ENCODE data around the gene SUGP1. TPM values are rescaled to one million over a fixed set of nuclear protein-coding genes. Genes with fewer than 3 reads are reported as not detected.

Gene SUGP1
- total RNA-seq, 8 experiments from 2014 or later, result 27.6 to 66.0 (median 42.5) TPM

DNA sequence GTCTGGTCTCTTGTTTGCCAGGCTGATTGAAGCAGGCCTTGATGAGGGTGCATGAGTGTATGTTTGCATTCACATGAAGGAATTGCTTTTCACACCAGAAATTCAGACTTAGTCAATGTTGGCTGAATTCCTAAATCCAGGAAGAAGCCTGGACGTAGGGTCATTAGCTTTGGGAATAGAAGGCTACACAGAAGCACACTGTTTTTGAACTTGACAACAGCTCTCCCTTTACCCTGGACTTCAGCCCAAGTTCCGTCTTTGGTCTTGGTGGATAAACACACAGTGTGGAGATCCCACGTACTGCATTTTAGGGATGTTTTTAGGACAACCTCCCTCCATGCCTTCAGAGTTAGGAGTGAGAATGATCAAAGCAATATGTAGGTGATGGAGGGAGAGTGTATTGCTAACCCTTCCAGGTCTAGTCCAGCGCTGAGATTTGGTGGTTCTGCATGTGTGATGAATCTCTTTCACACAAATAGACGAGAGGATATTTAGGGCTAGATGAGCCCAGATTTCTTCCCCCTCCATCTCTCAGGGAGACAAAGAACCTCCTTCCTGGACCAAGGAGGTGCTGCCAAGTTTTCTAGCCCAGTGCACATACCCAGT is 70.0 kb downstream of the SUGP1 start:
- in situ Hi-C loops (cut with MboI; ENCODE audit: low pct_unique_long_range_greater_than_20kb in 2 of 9, low sequenced_read_pairs in 9 of 9, unreplicated experiment in 9 of 9), result no loop called here
- Histone ChIP-seq H3K4me1 (replicated peaks in 1 of 2) (no peaks in the 10 kb centered on the region), H3K27ac (no peak overlapping the region), H3K4me3 (no peak overlapping the region)
- no peak for ATAC-seq (replicated peaks in 6 of 8)
- 0 to 74% (median 52%) methylated on average over 2 to 5 of the region's 5 CpGs; no CpG with 5 or more reads in 2 of the 10 experiments for WGBS, 10 experiments

DNA sequence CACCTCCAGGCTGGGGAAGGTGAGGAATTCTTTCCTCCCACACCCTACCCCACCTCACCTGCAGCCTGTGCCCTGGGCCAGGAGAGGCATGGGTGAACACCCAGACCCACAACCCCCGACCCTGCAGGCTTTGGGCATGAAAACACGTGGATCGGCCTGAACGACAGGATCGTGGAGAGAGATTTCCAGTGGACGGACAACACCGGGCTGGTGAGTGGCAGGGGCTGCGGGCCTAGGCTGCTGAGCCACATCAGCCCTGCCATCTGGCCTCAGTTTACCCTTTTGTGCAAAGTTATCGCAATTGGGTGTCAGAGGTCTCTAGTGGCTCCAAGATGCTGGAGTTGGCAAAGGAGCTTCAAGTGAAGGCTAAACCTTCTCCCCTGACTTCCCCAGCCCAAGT is 79.8 kb downstream of the SUGP1 start:
- no peaks in the 10 kb centered on the region for H3K4me1 ChIP-seq (replicated peaks in 1 of 2)
- 52 to 95% (median 58%) methylated on average over 4 to 6 of the region's 9 CpGs; no CpG with 5 or more reads in 7 of the 10 experiments for WGBS, 10 experiments
- ATAC-seq (replicated peaks in 6 of 8), result no peak
- H3K4me3 ChIP-seq, result no peak overlapping the region
- H3K27ac ChIP-seq, result no peak overlapping the region
- in situ Hi-C loops (cut with MboI; ENCODE audit: low pct_unique_long_range_greater_than_20kb in 2 of 9, low sequenced_read_pairs in 9 of 9, unreplicated experiment in 9 of 9), result no loop called here

DNA sequence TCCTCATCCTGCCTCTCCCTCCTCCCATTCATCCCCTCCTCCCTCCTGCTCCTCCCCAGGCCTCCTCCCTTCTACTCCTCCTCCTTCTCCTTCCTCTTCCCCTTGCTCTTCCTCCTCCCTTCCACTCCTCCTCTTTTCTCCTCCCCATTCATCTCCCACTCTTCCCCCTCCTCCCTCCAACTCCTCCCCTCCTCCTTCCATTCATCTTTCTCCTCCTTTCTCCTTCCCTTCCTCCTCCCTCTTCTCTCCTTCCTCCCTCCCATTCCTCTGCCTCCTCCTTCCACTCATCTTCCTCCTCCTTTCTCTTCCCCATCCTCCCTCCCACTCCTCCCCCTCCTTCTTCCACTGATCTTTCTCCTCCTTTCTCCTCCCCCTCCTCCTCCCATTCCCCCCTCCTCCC is 80.6 kb downstream of the SUGP1 start:
- H3K4me1 ChIP-seq (replicated peaks in 1 of 2), result no peaks in the 10 kb centered on the region
- no peak for ATAC-seq (replicated peaks in 6 of 8)
- H3K4me3 ChIP-seq, result no peak overlapping the region
- in situ Hi-C loops (cut with MboI; ENCODE audit: low pct_unique_long_range_greater_than_20kb in 2 of 9, low sequenced_read_pairs in 9 of 9, unreplicated experiment in 9 of 9), result no loop called here
- no peak overlapping the region for H3K27ac ChIP-seq

GRCh38 chr19:19238126-19238894 is 82.0 kb downstream of the SUGP1 start:
- Histone ChIP-seq H3K4me1 (replicated peaks in 1 of 2) (no peaks in the 10 kb centered on the region), H3K4me3 (no peak overlapping the region), H3K27ac (no peak overlapping the region)
- no peak for ATAC-seq (replicated peaks in 6 of 8)
- WGBS, 10 experiments, result 80 to 100% (median 82%) methylated on average over 1 to 8 of the region's 18 CpGs; no CpG with 5 or more reads in 5 of the 10 experiments
- in situ Hi-C loops (cut with MboI; ENCODE audit: low pct_unique_long_range_greater_than_20kb in 2 of 9, low sequenced_read_pairs in 9 of 9, unreplicated experiment in 9 of 9), result no loop called here

GRCh38 chr19:19236173-19236572 is 84.1 kb downstream of the SUGP1 start:
- Histone ChIP-seq H3K27ac (no peak overlapping the region), H3K4me3 (no peak overlapping the region), H3K4me1 (replicated peaks in 1 of 2) (no peaks in the 10 kb centered on the region)
- in situ Hi-C loops (cut with MboI; ENCODE audit: low pct_unique_long_range_greater_than_20kb in 2 of 9, low sequenced_read_pairs in 9 of 9, unreplicated experiment in 9 of 9), result no loop called here
- ATAC-seq (replicated peaks in 6 of 8), result no peak

- H3K27ac ChIP-seq, result no peak overlapping the region
- no peaks in the 10 kb centered on the region for H3K4me1 ChIP-seq (replicated peaks in 1 of 2)
- 20 to 100% (median 60%) methylated on average over 1 to 2 of the region's 2 CpGs; no CpG with 5 or more reads in 5 of the 10 experiments for WGBS, 10 experiments
- H3K4me3 ChIP-seq, result no peak overlapping the region
- in situ Hi-C loops (cut with MboI; ENCODE audit: low pct_unique_long_range_greater_than_20kb in 2 of 9, low sequenced_read_pairs in 9 of 9, unreplicated experiment in 9 of 9), result no loop called here
- no peak for ATAC-seq (replicated peaks in 6 of 8)
These were observed 86.0 kb downstream of the SUGP1 start for GRCh38 chr19:19234220-19234816.

- H3K4me3 ChIP-seq, result no peak overlapping the region
- no peak for ATAC-seq (replicated peaks in 6 of 8)
- in situ Hi-C loops (cut with MboI; ENCODE audit: low pct_unique_long_range_greater_than_20kb in 2 of 9, low sequenced_read_pairs in 9 of 9, unreplicated experiment in 9 of 9), result no loop called here
- 0 to 89% (median 45%) methylated on average over 2 to 10 of the region's 19 CpGs; no CpG with 5 or more reads in 1 of the 10 experiments for WGBS, 10 experiments
- H3K4me1 ChIP-seq (replicated peaks in 1 of 2), result no peaks in the 10 kb centered on the region
- H3K27ac ChIP-seq, result no peak overlapping the region
These were observed 88.0 kb downstream of the SUGP1 start for GRCh38 chr19:19232261-19232721.

DNA sequence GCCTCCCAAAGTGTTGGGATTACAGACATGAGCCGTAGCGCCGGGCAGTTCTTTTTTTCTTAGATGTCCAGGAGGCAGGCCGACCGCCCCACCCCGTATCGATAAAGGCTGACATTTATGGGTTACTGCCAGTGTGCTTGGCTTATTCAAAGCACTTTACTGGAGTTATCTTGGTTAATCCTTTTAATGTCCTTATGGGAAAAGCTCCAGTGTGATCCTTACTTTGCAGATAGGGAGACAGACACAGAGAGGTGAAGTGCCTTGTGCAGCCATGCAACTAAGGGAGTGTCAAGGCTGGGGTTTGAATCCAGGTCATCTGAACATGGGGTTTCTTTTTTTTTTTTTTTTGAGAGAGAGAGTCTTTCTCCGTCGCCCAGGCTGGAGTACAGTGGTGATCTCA is 89.3 kb downstream of the SUGP1 start:
- WGBS, 10 experiments, result 88 to 100% (median 90%) methylated on average over 1 to 9 of the region's 9 CpGs; no CpG with 5 or more reads in 4 of the 10 experiments
- Histone ChIP-seq H3K4me3 (no peak overlapping the region), H3K27ac (no peak overlapping the region), H3K4me1 (replicated peaks in 1 of 2) (no peaks in the 10 kb centered on the region)
- no peak for ATAC-seq (replicated peaks in 6 of 8)
- in situ Hi-C loops (cut with MboI; ENCODE audit: low pct_unique_long_range_greater_than_20kb in 2 of 9, low sequenced_read_pairs in 9 of 9, unreplicated experiment in 9 of 9), result no loop called here

DNA sequence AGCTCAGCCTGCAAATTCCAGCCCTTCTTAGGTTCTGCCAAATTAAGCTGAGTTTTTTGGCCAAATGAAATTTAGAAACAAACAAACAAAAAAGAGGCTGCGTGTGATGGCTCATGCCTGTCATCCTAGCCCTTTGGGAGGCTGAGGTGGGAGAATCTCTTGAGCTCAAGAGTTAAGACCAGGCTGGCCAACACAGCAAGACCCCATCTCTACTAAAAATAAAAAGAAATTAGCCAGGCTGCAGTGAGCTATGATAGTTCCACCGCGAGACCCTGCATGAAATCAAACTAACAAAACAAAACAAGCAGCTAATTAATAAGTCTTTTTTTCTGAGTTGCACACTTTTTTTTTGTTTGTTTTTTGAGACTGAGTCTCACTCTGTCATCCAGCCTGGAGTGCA is 90.6 kb downstream of the SUGP1 start:
- in situ Hi-C loops (cut with MboI; ENCODE audit: low pct_unique_long_range_greater_than_20kb in 2 of 9, low sequenced_read_pairs in 9 of 9, unreplicated experiment in 9 of 9), result no loop called here

GRCh38 chr19:19227217-19227616 is 93.1 kb downstream of the SUGP1 start:
- Histone ChIP-seq H3K27ac (no peak overlapping the region), H3K4me3 (no peak overlapping the region), H3K4me1 (replicated peaks in 1 of 2) (peaks cover 0 to 5% of the 10 kb centered on the region in 2 donors)
- ATAC-seq (replicated peaks in 6 of 8), result no peak
- in situ Hi-C loops (cut with MboI; ENCODE audit: low pct_unique_long_range_greater_than_20kb in 2 of 9, low sequenced_read_pairs in 9 of 9, unreplicated experiment in 9 of 9), result no loop called here
- WGBS, 10 experiments, result 60 to 100% methylated on average over 1 of the region's 4 CpGs; no CpG with 5 or more reads in 8 of the 10 experiments

More for the DNA sequence above, 90.6 kb downstream of the SUGP1 start:
- Histone ChIP-seq H3K4me1 (replicated peaks in 1 of 2) (peaks cover 0 to 5% of the 10 kb centered on the region in 2 donors), H3K27ac (no peak overlapping the region), H3K4me3 (no peak overlapping the region)
- 60 to 90% (median 80%) methylated on average over 2 to 3 of the region's 3 CpGs; no CpG with 5 or more reads in 3 of the 10 experiments for WGBS, 10 experiments
- ATAC-seq (replicated peaks in 6 of 8), result no peak

- Histone ChIP-seq H3K4me3 (no peak overlapping the region), H3K4me1 (replicated peaks in 1 of 2) (peaks cover 0 to 5% of the 10 kb centered on the region in 2 donors), H3K27ac (no peak overlapping the region)
- 0 to 75% (median 50%) methylated on average over 1 to 6 of the region's 10 CpGs; no CpG with 5 or more reads in 5 of the 10 experiments for whole genome bisulfite sequencing, 10 experiments
- no peak for ATAC-seq (replicated peaks in 6 of 8)
- in situ Hi-C loops (cut with MboI; ENCODE audit: low pct_unique_long_range_greater_than_20kb in 2 of 9, low sequenced_read_pairs in 9 of 9, unreplicated experiment in 9 of 9), result no loop called here
These were observed 93.6 kb downstream of the SUGP1 start for GRCh38 chr19:19226663-19227062.

GRCh38 chr19:19226204-19226603 is 94.1 kb downstream of the SUGP1 start:
- Histone ChIP-seq H3K4me1 (replicated peaks in 1 of 2) (peaks cover 0 to 5% of the 10 kb centered on the region in 2 donors), H3K4me3 (no peak overlapping the region), H3K27ac (no peak overlapping the region)
- no peak for ATAC-seq (replicated peaks in 6 of 8)
- in situ Hi-C loops (cut with MboI; ENCODE audit: low pct_unique_long_range_greater_than_20kb in 2 of 9, low sequenced_read_pairs in 9 of 9, unreplicated experiment in 9 of 9), result no loop called here
- 53 to 88% (median 65%) methylated on average over 1 to 4 of the region's 5 CpGs; no CpG with 5 or more reads in 6 of the 10 experiments for WGBS, 10 experiments
